HFFc6 (cell line): ENCODE results near the gene TBX2. TPM values are rescaled to one million over a fixed set of nuclear protein-coding genes. Genes with fewer than 3 reads are reported as not detected.

Experiments used
- DNase-seq: peaks from one replicate; pipeline ENCODE4 v3.0.0-alpha.2; 2018
- H3K27ac Mint-ChIP-seq: 2 replicates; pipeline ENCODE4 v1.8.0; 2020; ENCODE audit warnings: mild to moderate bottlenecking, mixed read lengths
- H3K27me3 Mint-ChIP-seq: 2 replicates; pipeline ENCODE4 v1.8.0; 2021; ENCODE audit warnings: mild to moderate bottlenecking, moderate library complexity, mixed read lengths; ENCODE audit not compliant: insufficient read depth
- H3K36me3 Mint-ChIP-seq: 2 replicates; pipeline ENCODE4 v1.8.0; 2021; ENCODE audit warnings: low read depth, mixed read lengths
- H3K4me1 Mint-ChIP-seq: 2 replicates; pipeline ENCODE4 v1.8.0; 2020; ENCODE audit warnings: low read depth, mixed read lengths
- H3K4me3 Mint-ChIP-seq: 2 replicates; pipeline ENCODE4 v1.8.0; 2020; ENCODE audit warnings: mild to moderate bottlenecking, moderate library complexity, mixed read lengths
- H3K9me3 Mint-ChIP-seq: 2 replicates; pipeline ENCODE4 v1.8.0; 2020; ENCODE audit warnings: mild to moderate bottlenecking, mixed read lengths
- total RNA-seq, 6 experiments: library from RNA; stranded (reverse); fragmentation: NEBNext Ultra II Directional; extraction: Animal tissue kit (Norgen Biotek cat#: 25700); gene quantifications; 2 replicates in 1 of 6; 3 replicates in 5 of 6; pipeline ENCODE4 v1.2.3, GENCODE V29; 2021
- TF ChIP-seq, protein P1 (sequence below): fragments of 200-600 bp; sonication (generic); IDR thresholded peaks from 2 replicates; pipeline ENCODE4 v1.5.0; 2021; ENCODE audit warnings: antibody characterized with exemption, mild to moderate bottlenecking

Gene TBX2
- total RNA-seq, 6 experiments from 2014 or later, result 42.3 to 71.4 (median 67.3) TPM

DNA sequence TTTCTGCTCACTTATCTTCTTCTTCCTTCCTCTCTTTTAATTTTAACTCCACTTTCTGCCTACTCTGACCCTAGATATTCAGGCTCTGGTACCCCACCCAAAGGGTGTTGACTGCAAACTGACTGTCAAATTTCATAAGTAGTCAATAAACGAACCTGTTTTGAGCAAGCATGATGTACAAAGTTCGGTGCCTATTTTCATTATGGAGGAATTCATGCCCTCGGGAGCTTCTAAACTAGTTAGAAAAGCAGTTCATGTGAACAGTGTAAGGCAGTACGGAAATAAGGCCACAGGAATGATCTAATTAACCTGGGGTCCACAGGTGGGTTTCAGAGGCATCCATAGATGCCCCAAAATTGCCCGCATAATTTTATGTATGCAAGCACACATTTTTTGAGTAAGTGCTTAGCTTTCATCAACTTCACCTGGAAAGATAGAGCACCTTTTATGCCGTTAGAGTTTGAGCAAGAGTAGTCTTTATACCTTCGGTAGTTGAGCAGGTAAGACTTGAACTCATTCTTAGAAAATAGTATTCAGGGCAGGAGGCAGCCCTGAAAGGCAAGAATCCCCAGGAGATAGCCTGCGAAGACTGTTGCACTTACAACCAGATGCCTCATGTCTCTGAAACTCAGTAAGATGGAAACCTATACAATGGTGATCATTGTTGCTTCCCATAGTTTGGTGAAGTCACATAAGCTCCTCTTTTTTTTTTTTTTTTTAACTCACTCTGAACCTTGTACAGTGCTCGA is 36.6 kb upstream of the TBX2 start:
- H3K27me3 Mint-ChIP-seq, result no peaks in the 10 kb centered on the region; the same call in 1 of the 2 replicates
- H3K4me1 Mint-ChIP-seq, result peaks cover 24% of the 10 kb centered on the region
- H3K27ac Mint-ChIP-seq, result no peak overlapping the region
- no peaks in the 10 kb centered on the region for H3K9me3 Mint-ChIP-seq
- TF ChIP-seq, protein P1, sequence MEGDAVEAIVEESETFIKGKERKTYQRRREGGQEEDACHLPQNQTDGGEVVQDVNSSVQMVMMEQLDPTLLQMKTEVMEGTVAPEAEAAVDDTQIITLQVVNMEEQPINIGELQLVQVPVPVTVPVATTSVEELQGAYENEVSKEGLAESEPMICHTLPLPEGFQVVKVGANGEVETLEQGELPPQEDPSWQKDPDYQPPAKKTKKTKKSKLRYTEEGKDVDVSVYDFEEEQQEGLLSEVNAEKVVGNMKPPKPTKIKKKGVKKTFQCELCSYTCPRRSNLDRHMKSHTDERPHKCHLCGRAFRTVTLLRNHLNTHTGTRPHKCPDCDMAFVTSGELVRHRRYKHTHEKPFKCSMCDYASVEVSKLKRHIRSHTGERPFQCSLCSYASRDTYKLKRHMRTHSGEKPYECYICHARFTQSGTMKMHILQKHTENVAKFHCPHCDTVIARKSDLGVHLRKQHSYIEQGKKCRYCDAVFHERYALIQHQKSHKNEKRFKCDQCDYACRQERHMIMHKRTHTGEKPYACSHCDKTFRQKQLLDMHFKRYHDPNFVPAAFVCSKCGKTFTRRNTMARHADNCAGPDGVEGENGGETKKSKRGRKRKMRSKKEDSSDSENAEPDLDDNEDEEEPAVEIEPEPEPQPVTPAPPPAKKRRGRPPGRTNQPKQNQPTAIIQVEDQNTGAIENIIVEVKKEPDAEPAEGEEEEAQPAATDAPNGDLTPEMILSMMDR, result no peak
- H3K4me3 Mint-ChIP-seq, result no peak overlapping the region
- H3K36me3 Mint-ChIP-seq, result peaks cover 5% of the 10 kb centered on the region; the same call in 1 of the 2 replicates
- no peak for DNase-seq

DNA sequence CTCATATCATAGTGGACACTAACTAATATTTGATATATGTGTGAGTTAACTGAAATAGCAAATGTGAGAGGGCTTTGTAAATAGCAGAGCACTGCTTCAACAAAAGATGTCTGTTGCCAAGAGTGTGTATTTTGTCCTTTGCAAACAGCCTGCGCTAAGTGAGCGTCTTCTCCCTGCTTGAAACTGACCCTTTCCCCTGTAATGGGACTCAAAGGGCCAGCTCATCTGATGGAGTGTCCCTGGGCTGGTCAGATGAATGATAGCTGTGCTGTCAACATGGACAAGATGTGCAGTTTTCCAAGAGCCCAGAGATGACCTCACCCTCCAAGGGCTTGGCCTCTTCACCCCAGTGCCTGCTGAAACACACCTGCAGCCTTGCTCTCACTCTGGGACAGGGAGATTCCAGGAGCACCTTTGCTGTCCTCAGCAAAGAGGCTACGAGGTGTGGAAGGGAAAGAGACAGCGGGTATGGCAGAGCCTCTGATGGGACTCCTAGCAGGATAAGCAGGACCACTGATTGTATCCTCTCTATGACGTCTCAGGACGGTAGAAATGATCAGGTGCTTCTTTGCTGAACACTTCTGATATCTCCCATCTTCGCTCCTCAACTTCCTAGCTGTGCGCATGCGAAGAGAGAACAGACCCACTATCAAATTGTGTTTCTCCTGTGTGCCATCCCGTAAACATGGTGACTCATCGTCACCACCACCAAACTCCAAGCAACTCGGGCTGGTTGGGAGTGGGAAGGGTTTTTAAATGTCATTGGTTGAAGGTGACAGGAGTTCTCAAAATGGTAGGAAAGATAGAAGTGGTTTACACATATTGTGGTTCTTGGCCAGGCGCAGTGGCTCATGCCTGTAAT is 35.8 kb upstream of the TBX2 start:
- Mint-ChIP-seq H3K27me3 (no peaks in the 10 kb centered on the region; the same call in 1 of the 2 replicates), H3K4me3 (no peak overlapping the region), H3K4me1 (peaks cover 20% of the 10 kb centered on the region), H3K9me3 (no peaks in the 10 kb centered on the region), H3K27ac (no peak overlapping the region), H3K36me3 (peaks cover 5% of the 10 kb centered on the region; the same call in 1 of the 2 replicates)
- TF ChIP-seq, protein P1, result no peak
- no peak for DNase-seq

DNA sequence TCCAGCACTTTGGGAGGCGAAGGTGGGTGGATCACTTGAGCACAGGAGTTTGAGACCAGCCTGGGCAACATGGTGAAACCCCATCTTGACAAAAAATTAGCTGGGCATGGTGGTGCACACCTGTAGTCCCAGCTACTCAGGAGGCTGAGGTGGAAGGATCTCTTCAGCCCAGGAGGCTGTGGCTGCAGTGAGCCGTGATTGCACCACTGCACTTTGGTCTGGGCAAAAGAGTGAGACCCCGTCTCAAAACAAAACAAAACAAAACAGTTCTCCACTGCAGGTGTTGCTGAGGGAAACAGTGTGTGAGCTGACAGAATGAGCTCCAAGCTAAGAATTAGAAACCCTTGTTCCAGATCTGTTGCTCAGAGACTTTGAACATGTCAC is 35.2 kb upstream of the TBX2 start:
- Mint-ChIP-seq H3K36me3 (peaks cover 5% of the 10 kb centered on the region; the same call in 1 of the 2 replicates), H3K9me3 (no peaks in the 10 kb centered on the region), H3K4me1 (peaks cover 18% of the 10 kb centered on the region), H3K4me3 (no peak overlapping the region), H3K27ac (no peak overlapping the region), H3K27me3 (no peaks in the 10 kb centered on the region; the same call in 1 of the 2 replicates)
- TF ChIP-seq, protein P1, result no peak
- no peak for DNase-seq

DNA sequence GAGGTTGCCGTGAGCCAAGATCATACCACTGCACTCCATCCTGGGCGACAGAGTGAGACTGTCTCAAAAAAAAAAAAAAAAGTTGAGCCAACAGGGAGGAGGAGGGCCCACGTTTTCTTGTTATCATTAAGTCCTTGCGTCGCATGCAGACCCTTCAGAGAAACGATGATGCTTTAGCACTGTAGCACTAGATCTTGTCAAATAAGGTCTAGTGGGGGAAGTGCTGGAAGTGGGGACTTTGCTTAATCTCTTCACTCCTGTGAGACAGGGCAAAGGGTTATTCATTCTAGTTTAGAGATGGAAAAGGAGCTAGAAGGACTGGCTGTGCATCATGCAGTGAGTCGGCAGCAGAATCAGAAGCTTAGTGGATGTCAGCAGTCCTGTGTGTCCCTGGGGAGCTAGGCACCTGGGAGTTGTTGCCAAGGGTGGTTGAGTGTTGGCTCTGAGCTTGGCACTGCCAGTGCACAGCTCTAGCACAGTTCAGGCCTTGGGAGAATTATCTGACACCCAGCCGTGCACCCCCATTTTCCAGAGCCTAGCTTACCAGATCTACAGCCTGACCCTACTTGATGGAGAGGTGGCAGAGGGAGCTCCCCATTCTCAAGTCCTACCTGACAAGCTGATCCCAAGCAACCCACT is 33.4 kb upstream of the TBX2 start:
- no peak for DNase-seq
- Mint-ChIP-seq H3K27ac (no peak overlapping the region), H3K27me3 (no peaks in the 10 kb centered on the region; the same call in 1 of the 2 replicates), H3K4me1 (peaks cover 7% of the 10 kb centered on the region), H3K9me3 (no peaks in the 10 kb centered on the region), H3K36me3 (peaks cover 5% of the 10 kb centered on the region; the same call in 1 of the 2 replicates), H3K4me3 (no peak overlapping the region)
- TF ChIP-seq, protein P1, result no peak

DNA sequence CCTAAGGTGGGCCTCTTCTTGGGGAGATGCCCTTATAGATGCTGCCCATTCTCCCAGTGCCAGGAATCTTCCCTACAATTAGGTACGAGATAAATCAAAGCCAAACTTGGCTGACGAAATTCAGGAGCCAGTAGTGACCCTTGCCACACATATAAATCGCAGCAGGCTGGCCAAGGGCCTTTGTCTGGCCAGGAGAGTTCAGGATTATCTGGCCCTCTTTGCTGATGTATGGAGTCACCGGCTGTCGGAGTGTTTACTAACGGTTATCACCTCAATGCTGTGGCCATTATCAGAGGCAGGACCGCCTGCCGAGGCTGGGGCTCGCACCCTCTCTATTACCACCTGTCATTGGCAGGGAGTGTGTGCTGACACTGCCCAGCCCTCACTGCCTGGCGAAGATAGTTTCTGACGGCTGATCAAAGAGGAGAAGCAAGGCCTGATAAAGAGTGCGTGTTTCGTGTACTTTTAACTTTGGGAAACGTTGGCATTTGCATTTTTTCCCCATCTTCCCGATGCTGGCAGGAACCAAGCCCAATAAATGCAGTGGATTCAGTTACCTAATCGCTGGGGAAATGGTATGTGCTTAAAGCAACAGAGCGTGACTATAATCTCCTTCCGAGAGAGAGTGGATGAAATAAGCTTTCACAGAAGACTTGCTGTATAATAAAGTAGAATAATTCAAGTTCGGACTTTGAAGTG is 32.8 kb upstream of the TBX2 start:
- no peaks in the 10 kb centered on the region for H3K9me3 Mint-ChIP-seq
- no peak overlapping the region for H3K27ac Mint-ChIP-seq
- no peak for DNase-seq
- H3K4me3 Mint-ChIP-seq, result no peak overlapping the region
- TF ChIP-seq, protein P1, result no peak
- peaks cover 2% of the 10 kb centered on the region for H3K4me1 Mint-ChIP-seq
- H3K27me3 Mint-ChIP-seq, result no peaks in the 10 kb centered on the region; the same call in 1 of the 2 replicates
- peaks cover 2% of the 10 kb centered on the region; the same call in 1 of the 2 replicates for H3K36me3 Mint-ChIP-seq
